NCI-H1105 (cell line): ENCODE results near the gene URAD.

ENCODE experiments used
- DNase-seq: peaks from one replicate; lab custom pipeline; 2025; lab: John Stamatoyannopoulos, UW

URAD gene

GRCh38 chr13:28000567-28000966 is 12.1 kb upstream of the URAD start:
- DNase-seq: no peak

- no peak for DNase-seq
Observed at GRCh38 chr13:27997904-27998522, 9.5 kb upstream of the URAD start.

GRCh38 chr13:27991881-27992280 is 3.4 kb upstream of the URAD start:
- no peak for DNase-seq

DNA sequence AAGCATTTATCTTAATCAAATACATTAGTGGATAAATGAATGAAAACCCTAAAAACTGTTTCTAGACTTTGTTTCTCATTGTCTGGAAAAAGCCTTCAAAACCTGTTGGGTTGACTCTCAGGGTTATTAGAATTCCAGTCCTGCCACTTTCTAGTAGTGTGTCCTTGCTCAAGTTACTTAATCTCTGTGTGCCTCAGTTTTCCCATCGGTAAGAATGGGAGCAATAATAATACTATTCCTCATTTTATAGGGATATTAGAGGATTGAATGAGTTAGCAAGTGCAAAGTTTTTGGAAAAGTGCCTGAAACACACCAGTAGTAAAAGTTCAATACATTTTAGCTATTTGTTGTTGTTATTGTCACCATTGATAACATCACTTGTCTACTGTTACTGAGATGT is 2.9 kb downstream of the URAD start:
- no peak for DNase-seq

- DNase-seq: no peak
Observed at GRCh38 chr13:27982361-27982760, 6.1 kb downstream of the URAD start.

DNA sequence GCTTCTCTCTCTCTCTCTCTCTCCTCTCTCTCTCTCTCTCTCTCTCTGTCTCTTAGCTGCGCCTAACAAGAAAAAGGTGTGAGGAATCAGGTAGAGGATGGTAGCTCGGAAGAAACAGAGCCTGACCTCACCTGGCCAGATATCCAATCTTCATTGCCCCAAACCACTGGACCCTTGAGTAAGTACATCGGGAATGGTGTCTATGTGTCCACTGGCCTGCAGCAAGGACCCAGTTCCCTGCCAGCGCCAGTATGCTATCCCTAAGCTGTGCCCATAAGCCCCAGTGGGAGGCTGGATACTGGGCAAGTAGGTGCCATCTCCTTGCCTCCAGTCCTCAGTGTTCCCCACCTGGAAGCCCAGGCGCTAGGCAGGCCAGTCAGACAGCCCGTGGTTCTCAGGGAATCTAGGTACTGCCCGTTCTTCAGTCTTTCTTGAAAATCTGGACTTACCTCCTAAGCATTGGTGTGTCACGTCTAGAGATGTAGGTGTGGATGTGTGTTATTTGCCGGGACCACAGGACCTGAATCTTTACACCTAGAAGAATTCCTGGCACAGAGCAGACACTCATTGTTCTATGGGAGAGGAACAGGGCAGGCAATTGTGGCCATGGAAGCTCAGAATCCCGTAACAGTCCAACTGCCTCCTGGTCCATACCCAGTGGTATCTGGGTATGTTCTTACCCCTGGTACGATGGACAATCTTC is 7.3 kb downstream of the URAD start:
- DNase-seq: no peak

GRCh38 chr13:27980280-27980998 is 8.1 kb downstream of the URAD start:
- no peak for DNase-seq

DNA sequence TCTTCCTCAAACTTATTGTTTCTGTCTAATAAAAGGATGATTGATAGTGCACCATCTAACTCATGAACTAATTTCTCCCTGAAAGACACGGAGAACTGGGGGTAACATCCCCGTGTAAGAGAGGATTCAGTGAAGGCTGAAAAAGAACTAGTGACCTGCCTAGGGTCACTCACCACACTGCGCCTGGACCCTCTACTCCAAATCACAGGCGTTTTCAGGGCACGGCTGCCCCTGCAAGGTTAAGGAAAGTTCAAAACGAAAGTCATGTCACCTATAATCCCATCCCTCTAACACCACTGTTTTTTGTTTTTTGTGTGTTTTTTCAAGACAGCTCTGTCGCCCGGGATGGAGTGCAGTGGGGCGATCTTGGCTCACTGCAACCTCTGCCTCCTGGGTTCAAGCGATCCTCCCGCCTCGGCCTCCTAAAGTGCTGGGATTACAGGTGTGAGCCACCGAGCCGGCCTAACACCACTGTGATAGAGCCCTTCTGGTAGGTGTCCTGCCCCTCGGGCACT is 8.7 kb downstream of the URAD start:
- DNase-seq: no peak

DNA sequence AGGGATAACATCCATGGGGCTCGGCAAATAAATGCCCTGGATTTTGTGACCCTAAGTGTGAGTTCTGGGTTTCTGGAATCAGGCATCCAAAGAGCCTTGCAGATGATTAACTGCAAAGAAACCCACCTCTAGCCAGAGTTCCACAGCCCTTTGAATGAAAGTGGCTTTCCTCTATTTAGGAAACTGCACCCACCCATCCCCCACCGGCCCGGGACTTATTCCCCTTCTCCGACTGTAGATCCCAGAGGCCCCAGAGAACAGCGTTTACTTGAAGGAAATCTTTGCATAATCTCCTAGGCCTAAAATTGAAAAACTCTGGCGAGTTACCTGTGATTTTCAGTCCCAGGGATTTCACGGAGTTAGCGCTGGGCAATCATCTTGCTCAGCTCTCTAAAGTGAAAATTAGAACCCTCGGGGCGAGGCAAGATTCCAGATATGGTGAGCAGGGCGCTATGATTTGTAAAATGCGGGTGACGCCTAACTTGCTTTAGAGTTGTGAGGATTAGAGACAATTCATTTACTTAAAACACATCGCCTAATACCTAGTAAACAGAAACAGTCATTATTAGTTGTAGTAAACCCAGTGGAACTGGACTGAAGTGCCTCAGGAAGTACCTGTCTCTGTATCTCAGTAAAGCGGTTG is 9.4 kb downstream of the URAD start:
- DNase-seq: no peak

- DNase-seq: no peak
Observed at GRCh38 chr13:27978301-27978968, 10.1 kb downstream of the URAD start.

DNA sequence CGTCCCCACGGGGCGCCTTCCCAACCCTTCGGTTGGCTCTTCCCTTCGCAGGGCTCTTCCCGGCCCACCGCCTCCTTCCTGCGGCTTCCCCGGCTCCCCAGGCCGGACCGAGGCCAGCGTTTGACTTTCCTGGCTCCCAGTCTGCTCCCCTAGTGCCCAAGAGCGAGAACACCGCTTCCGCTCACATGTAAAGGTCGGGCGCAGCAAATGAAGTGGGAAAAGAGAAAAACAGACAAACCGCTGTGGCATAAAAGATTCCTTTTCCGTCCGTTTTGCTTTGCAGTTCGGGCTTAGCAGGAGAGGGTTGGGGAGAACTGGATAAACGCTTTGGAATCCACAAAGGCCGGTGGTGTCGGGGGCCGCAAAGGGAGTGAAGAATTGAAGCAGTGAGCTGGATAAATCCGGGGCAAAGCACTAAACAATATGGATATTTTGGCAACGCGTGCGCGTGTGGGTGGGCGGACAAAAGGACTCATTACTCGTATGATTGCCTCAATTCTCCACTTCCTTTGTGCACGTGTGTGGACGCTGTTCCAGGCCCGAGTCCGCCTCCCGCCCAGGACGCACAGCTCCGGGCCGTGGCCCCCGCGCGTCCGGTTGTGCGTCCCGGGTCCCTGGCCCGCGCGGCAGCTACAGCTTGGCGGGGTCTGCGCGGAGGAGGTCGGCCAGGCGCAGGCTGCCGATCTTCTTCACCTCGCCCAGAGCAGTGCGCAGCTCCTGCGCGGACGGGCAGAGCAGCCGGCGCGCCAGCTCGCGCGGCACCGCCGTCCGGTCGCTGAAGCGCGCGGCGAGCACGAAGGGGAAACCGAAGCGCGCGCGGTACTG is 10.8 kb downstream of the URAD start:
- DNase-seq: no peak

DNA sequence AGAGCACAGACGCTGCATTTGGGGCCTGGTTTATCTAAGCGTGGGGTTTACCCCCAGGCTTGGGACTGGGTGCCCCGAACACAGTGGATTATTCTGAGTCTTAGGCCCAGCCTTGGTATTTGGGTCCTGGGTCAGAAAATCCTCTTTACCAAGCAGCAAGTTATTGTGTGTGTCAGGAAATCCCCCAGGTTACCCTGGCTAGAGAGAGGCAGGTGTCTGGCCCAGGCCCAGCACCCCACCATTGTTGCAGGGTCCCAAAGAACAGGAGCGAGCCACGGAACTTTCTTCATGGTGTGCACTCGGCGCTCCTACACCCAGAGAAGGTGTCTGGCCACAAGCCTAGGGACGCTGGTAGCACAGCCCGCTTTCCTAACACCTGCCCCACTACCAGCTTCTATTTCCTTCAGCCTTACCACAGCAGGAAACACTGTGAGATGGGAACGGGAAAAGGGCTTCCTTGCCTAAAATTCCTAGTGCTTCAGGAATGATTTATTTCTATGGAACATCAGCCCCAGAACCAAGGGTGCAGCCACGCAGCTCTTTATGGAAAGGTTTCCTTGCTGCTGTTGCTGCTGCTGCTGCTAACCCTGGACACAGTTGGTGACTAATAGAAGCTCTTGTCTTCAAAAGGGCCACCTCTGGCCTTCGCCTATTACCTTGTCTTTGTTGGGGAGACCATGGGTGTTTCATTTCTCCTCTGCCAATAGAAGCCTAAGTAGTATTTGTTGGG is 12.0 kb downstream of the URAD start:
- DNase-seq: no peak

DNA sequence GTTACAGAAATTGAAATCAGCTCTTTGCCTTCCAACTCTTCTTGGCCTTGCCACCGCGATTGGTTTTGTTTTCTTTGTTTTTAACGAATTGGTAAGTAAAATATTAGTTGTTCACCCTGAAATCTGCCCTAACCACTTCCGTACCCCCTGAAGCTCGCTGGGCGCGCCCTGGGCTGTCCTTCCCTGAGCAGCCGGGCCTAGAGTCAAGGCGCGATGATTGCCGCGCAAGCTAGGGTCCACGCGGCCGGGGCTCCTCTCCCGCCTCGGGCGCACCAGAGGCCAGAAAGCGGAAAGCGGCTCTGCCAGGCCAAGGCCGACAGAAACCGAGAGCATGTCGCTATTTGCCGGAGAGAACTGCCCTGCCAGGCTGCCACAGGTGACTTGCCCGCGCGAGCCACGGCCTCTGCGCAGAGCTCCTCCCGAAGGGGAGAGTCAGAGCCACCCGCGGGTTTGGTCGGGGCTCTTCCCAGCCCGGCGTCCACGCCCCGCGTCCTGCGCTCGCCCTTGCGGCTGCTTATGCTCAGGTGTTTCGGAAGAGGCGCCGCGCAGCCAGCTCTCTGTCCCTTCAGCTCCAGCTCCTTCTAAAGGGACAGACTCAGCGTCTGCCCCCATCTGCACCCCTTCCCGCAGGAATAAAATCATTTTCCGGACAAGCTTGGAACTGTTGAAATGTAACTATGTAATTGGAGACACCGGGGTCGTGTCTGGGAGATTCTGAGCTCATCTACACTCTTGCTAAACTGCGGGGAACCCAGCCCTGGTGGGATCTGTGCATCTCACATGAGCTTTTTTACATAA is 12.7 kb downstream of the URAD start:
- no peak for DNase-seq

- DNase-seq: no peak
Observed at GRCh38 chr13:27973961-27974662, 14.4 kb downstream of the URAD start.

DNA sequence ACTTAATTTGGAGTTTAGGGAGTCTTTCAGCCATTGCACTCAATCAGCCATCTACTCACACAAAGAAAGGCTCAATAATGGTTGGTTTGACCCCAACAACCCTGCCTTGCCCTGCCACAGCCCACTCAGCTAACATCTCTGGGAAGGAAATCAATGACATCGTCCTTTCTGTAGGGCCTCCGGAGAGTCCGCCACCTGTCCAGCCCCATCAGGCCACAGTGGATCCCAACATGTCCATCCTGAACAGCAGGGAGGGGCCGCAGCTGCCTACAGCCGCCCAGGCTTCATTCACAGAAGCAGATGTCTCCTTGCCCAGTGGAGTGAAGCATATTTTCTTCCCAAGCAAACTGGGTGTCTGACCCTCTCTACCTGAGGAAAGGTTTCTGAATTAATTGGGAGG is 15.2 kb downstream of the URAD start:
- DNase-seq: no peak

GRCh38 chr13:27972478-27972820 is 16.0 kb downstream of the URAD start:
- no peak for DNase-seq

DNA sequence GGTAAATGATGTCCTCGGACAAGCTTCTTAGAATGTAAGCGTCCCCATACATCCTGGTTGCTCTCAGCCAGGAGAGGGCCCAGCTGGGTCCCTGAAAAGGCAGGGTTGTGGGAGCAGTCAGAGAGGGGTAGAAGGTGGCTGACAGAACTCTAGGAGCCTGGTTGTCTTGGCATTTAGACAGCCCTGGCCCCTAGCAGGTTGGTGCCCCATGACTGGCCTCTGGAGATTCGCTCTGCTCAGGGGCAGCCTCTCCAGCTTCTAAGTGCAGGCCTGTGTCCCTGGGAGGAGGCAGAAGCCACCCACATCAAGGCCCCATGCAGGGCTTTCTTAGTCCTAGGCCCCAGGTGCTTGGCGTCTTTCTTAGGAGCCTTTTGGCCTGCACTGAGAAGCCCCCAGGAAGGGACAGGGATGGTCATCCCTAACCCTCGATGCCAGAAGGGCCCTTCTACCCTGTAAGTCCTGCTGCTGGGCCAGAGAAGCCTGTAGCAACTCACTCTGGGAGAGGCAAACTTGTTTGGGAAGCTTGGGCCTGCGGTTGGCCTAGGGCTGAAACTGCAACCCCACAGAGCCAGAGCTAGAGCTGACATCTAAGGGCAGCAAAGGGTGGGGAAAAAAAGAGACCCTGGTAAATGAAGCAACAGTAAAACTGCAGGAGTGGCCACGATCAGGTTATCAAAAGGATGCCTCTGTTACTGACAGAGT is 16.6 kb downstream of the URAD start:
- DNase-seq: no peak

- DNase-seq: no peak
Observed at GRCh38 chr13:27971236-27971645, 17.3 kb downstream of the URAD start.
